Mucosa of descending colon (tissue), 3 donors: ENCODE results near the gene CDH3. TPM values are rescaled to one million over a fixed set of nuclear protein-coding genes. Genes with fewer than 3 reads are reported as not detected.

Experiments
- ATAC-seq: fragments of 200-7000 bp; cut with Tn5 transposase; one replicate; pipeline ENCODE4 v1.9.1; 2020; ENCODE audit warnings: mild to moderate bottlenecking, moderate library complexity
- DNase-seq, 3 donors: peaks; one replicate each; pipeline ENCODE4 v3.0.0-alpha.2; 2020
- H3K36me3 ChIP-seq: fragments of 200-600 bp; one replicate; pipeline ENCODE4 v1.8.0; 2021; ENCODE audit warnings: low read depth, mild to moderate bottlenecking
- H3K4me1 ChIP-seq: fragments of 200-600 bp; one replicate; pipeline ENCODE4 v1.8.0; 2021; ENCODE audit warnings: low read depth, mild to moderate bottlenecking
- H3K4me3 ChIP-seq: fragments of 200-600 bp; one replicate; pipeline ENCODE4 v1.8.0; 2021; ENCODE audit warnings: mild to moderate bottlenecking
- H3K9me3 ChIP-seq: fragments of 200-600 bp; one replicate; pipeline ENCODE4 v1.8.0; 2021; ENCODE audit warnings: mild to moderate bottlenecking
- intact Hi-C, 2 donors: fragments of 100-400 bp; cut with DNase I in 1 of 2; cut with micrococcal nuclease in 1 of 2; formaldehyde crosslinking; loops; one replicate each; pipeline versions ENCODE4 v1.11.0 to v1.11.1; 2022; cut with DNase I, micrococcal nuclease
- total RNA-seq, 3 donors: library from RNA; stranded (reverse); fragmentation: NEBNext Ultra II Directional in 2 of 3; extraction: Animal tissue kit (Norgen Biotek cat#: 25700) in 2 of 3; gene quantifications; one replicate each; pipeline versions ENCODE4 v1.2.1 to v1.2.4, GENCODE V29; 2021 to 2023
- TF ChIP-seq, protein P1 (sequence below): fragments of 200-600 bp; IDR thresholded peaks from one replicate; pipeline ENCODE4 v1.8.0; 2022; ENCODE audit warnings: antibody characterized with exemption, mild to moderate bottlenecking
- donor health status: DM: no; HTN: no; CAD: no; lungs with moderate emphysema.
- donor health status: DM: no; HTN: no; CAD: no.
- donor health status: DM: no; HTN: yes; CAD: no.

The CDH3 gene
- total RNA-seq, 3 donors from 2014 or later = 0.22 to 0.77 (median 0.38) TPM

DNA sequence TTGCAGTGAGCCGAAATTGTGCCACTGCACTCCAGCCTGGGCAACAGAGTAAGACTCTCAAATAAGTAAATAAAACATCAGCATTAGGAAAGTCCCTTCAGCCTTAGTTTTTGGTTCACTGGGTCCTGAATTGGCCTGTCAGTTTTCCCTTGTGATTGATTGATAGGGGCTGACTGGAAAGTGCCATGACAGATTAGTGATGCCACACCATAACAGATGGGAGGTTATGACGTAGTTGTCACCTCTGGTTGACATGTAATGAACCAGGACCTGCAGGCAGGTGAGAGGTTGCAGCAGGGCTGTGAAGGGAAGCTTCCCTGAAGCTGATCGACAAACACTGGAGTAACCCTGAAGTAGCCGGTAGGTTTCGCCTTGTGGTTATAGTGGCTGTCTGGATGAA, 41.8 kb downstream of the CDH3 start:
- H3K9me3 ChIP-seq = no peaks in the 10 kb centered on the region
- H3K36me3 ChIP-seq = no peaks in the 10 kb centered on the region
- TF ChIP-seq, protein P1, sequence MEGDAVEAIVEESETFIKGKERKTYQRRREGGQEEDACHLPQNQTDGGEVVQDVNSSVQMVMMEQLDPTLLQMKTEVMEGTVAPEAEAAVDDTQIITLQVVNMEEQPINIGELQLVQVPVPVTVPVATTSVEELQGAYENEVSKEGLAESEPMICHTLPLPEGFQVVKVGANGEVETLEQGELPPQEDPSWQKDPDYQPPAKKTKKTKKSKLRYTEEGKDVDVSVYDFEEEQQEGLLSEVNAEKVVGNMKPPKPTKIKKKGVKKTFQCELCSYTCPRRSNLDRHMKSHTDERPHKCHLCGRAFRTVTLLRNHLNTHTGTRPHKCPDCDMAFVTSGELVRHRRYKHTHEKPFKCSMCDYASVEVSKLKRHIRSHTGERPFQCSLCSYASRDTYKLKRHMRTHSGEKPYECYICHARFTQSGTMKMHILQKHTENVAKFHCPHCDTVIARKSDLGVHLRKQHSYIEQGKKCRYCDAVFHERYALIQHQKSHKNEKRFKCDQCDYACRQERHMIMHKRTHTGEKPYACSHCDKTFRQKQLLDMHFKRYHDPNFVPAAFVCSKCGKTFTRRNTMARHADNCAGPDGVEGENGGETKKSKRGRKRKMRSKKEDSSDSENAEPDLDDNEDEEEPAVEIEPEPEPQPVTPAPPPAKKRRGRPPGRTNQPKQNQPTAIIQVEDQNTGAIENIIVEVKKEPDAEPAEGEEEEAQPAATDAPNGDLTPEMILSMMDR = no peak
- DNase-seq = no peak
- intact Hi-C loops = no loop called here
- H3K4me3 ChIP-seq = no peak overlapping the region
- H3K4me1 ChIP-seq = no peaks in the 10 kb centered on the region
- no peak for ATAC-seq

DNA sequence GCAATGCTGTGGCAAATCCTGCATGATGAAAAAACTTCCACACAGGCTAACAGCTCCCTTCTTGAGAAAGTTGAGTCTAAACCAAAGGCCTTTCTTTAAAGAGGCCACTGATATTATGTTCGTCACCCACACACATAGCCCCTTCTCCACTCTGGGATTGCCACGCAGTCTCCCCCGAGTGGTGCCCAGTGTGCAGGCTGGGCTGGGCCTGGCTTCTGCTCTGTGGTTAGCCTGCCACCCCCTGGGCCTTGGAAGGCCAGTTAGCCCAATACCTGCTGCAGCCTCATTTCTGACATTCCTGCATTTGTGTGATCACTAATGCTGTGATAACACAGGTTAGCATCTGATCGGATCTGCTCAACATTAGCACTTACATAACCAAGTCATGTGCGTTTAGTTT, 44.8 kb downstream of the CDH3 start:
- TF ChIP-seq, protein P1 = no peak
- no peak for ATAC-seq
- intact Hi-C loops = no loop called here

DNA sequence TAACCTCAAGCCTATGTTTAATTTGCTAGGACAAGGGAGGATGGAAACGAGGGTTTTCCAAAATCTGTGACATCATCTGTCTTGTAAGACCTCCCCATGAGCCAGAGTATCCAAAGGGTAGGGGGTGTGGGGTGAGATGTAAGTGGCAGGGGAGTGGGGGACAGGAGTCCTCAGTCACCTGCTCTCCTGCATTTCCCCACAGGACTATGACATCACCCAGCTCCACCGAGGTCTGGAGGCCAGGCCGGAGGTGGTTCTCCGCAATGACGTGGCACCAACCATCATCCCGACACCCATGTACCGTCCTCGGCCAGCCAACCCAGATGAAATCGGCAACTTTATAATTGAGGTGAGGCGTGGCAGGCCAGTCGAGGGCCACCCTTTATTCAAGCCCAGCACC, 50.5 kb downstream of the CDH3 start:
- ATAC-seq = no peak
- TF ChIP-seq, protein P1 = no peak
- no peak for DNase-seq
- no peaks in the 10 kb centered on the region for H3K36me3 ChIP-seq
- no peaks in the 10 kb centered on the region for H3K9me3 ChIP-seq
- no peaks in the 10 kb centered on the region for H3K4me1 ChIP-seq
- H3K4me3 ChIP-seq = no peak overlapping the region
- intact Hi-C loops = no loop called here

More for the DNA sequence above, 44.8 kb downstream of the CDH3 start:
- Histone ChIP-seq H3K4me1 (no peaks in the 10 kb centered on the region), H3K4me3 (no peak overlapping the region), H3K36me3 (no peaks in the 10 kb centered on the region), H3K9me3 (no peaks in the 10 kb centered on the region)
- no peak for DNase-seq

DNA sequence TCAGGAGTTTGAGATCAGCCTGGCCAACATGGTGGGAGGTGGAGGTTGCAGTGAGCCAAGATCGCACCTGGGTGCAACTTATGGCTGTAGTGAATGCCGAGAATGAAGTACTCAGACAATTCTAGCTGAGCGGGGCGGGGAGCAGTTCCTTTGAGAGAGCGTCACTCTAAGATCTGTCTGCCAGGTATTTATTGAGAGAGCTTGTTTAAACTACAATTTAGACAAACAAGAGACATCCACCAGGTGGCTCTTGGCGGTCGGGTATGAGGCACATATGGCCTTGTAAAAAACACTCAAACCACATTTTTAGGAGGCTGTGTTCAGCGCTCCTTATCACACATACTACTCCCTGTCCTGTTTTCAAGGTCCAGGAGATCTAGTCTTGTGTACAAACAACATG, 51.4 kb downstream of the CDH3 start:
- no peaks in the 10 kb centered on the region for H3K9me3 ChIP-seq
- no peaks in the 10 kb centered on the region for H3K4me1 ChIP-seq
- DNase-seq (peak in 2 of 3 donors; percentile 48 to 63), ATAC-seq (peak; percentile 94)
- no peak overlapping the region for H3K4me3 ChIP-seq
- intact Hi-C loops = no loop called here
- no peaks in the 10 kb centered on the region for H3K36me3 ChIP-seq
- TF ChIP-seq, protein P1 = no peak

DNA sequence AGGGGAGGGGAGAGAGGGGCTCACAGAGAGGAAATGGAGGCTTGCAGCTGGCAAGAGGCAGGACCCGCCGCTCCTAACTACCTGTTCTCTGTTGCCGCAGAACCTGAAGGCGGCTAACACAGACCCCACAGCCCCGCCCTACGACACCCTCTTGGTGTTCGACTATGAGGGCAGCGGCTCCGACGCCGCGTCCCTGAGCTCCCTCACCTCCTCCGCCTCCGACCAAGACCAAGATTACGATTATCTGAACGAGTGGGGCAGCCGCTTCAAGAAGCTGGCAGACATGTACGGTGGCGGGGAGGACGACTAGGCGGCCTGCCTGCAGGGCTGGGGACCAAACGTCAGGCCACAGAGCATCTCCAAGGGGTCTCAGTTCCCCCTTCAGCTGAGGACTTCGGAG, 53.0 kb downstream of the CDH3 start:
- no peaks in the 10 kb centered on the region for H3K4me1 ChIP-seq
- intact Hi-C loops = no loop called here
- no peaks in the 10 kb centered on the region for H3K9me3 ChIP-seq
- TF ChIP-seq, protein P1 = no peak
- no peak for ATAC-seq
- no peak overlapping the region for H3K4me3 ChIP-seq
- no peaks in the 10 kb centered on the region for H3K36me3 ChIP-seq
- no peak for DNase-seq

DNA sequence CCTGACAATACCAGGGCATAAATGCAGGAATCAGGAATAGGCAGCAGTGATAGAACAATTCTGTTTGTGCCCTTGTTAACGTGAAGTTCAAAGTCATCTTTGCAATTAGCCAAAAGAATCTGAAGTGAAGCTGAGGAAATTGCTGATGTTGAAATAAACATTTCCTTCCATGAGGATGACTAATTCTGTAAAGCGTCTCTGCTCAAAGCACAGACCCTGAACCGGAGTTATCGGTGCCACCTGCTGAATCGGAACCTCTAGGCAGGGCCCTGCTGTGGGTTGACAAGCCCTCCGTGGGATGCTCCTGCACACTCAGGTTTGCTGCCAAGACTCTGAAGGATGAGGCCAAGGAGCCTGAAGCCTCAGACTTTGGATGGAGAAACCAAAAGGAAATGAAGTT, 55.0 kb downstream of the CDH3 start:
- Histone ChIP-seq H3K4me3 (no peak overlapping the region), H3K9me3 (no peaks in the 10 kb centered on the region), H3K4me1 (peaks cover 4% of the 10 kb centered on the region), H3K36me3 (no peaks in the 10 kb centered on the region)
- intact Hi-C loops = no loop called here
- TF ChIP-seq, protein P1 = no peak
- ATAC-seq = no peak
- no peak for DNase-seq
